OCI-LY3 (cell line): ENCODE data around the gene SPPL2B.
"Not testable (repeated sequence)": the region's sequence is repeated elsewhere in the genome, so short reads cannot be mapped to it uniquely, and the experiment has no call there.

Experiments used
- H2AFZ ChIP-seq: fragments of 200-600, 300-600 bp; shearing (Covaris generic); 2 replicates; pipeline ENCODE4 v1.6.0; 2014; ENCODE audit warnings: antibody characterized with exemption, low read depth, low read length
- H3K27ac ChIP-seq: fragments of 200-600, 300-600 bp; sonication (generic); 2 replicates; pipeline ENCODE4 v1.5.1; 2014; ENCODE audit warnings: mild to moderate bottlenecking, low read length, moderate library complexity, mixed read lengths
- H3K27me3 ChIP-seq: fragments of 200-600, 300-600 bp; sonication (generic); 2 replicates; pipeline ENCODE4 v1.6.1; 2014; ENCODE audit warnings: low read depth, low read length, mixed read lengths
- H3K36me3 ChIP-seq: fragments of 200-600, 300-600 bp; sonication (generic); replicated peaks from 2 replicates; pipeline ENCODE3; 2014; ENCODE audit warnings: low read depth, low read length, mixed read lengths
- H3K4me1 ChIP-seq: fragments of 300-600, 200-600 bp; sonication (generic); 2 replicates; pipeline ENCODE4 v1.6.1; 2014; ENCODE audit warnings: low read length, mixed read lengths
- H3K4me2 ChIP-seq: fragments of 200-600, 300-600 bp; sonication (generic); 2 replicates; pipeline ENCODE4 v1.6.1; 2014; ENCODE audit warnings: low read length, mixed read lengths
- H3K4me3 ChIP-seq: fragments of 300-600, 200-600 bp; sonication (generic); 2 replicates; pipeline ENCODE4 v1.5.1; 2014; ENCODE audit warnings: antibody characterized with exemption, mild to moderate bottlenecking, low read length, moderate library complexity
- H3K79me2 ChIP-seq: fragments of 300-600, 200-600 bp; shearing (Covaris generic); 2 replicates; pipeline ENCODE4 v1.6.1; 2014; ENCODE audit warnings: mild to moderate bottlenecking, low read length, mixed read lengths
- H3K9ac ChIP-seq: fragments of 300-600, 200-600 bp; shearing (Covaris generic); 2 replicates; pipeline ENCODE4 v1.6.0; 2014; ENCODE audit warnings: mild to moderate bottlenecking, low read length, moderate library complexity
- H3K9me3 ChIP-seq: fragments of 200-600, 300-600 bp; shearing (Covaris generic); 2 replicates; pipeline ENCODE4 v1.6.1; 2014; ENCODE audit warnings: low read length, mixed read lengths; ENCODE audit not compliant: insufficient read depth
- H4K20me1 ChIP-seq: fragments of 200-600, 300-600 bp; sonication (generic); 2 replicates; pipeline ENCODE4 v1.6.1; 2016; ENCODE audit warnings: low read length, mixed read lengths; ENCODE audit not compliant: insufficient read depth
- EZH2phosphoT487 ChIP-seq: fragments of 200-600 bp; shearing (Covaris generic); IDR thresholded peaks from 2 replicates; pipeline ENCODE4 v1.6.1; 2018; ENCODE audit warnings: antibody characterized with exemption, mixed run types, low read depth
- TF ChIP-seq, protein P1 (sequence below): fragments of 200-600, 300-600 bp; sonication (generic); IDR thresholded peaks from 2 replicates; pipeline ENCODE4 v1.5.1; 2014; ENCODE audit warnings: antibody characterized with exemption, low read length, low read depth

SPPL2B gene

DNA sequence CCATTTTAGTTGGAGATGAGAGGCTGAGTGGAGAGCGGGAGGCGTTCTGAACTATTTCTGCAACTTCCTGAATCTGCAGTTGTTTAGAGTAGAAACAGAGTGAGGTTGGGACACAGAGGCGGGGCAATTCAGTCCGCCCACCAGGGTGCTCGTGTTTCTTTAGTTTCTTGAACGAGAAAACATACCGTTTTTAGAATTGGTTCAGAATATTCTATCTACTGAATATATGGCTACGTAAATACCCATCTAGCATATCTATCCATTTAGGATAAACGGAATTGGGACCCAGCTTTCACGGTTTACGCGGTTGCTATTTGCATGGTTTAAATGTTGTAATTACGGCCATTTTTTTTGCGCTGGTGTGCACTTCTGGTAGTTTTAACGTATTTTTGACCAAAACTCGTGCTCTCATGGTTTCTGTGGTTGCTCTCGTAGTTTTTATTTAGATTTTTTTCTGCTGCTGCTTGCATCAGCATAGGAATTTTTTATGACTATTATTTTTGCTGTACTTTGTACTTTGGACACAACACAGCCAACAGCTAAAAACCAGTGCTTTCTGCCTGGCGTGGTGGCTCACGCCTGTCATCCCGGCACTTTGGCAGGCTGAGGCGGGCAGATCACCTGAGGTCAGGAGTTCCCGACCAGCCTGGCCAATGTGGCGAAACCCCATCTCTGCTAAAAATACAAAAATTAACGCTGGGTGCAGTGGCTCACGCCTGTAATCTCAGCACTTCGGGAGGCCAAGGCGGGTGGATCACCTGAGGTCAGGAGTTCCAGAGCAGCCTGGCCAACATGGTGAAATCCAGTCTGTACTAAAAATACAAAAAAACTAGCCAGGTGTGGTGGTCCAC is 66.2 kb downstream of the SPPL2B start:
- H2AFZ ChIP-seq, result peak overlapping the region; percentile 80
- no peaks in the 10 kb centered on the region for H3K79me2 ChIP-seq
- H3K9ac ChIP-seq, result peak overlapping the region; percentile 50
- no peaks in the 10 kb centered on the region for H3K36me3 ChIP-seq
- peak overlapping the region; percentile 70 for H3K4me3 ChIP-seq
- H3K4me2 ChIP-seq, result peak overlapping the region; percentile 69
- H4K20me1 ChIP-seq, result no peaks in the 10 kb centered on the region
- TF ChIP-seq EZH2phosphoT487, result no peak
- TF ChIP-seq, protein P1, sequence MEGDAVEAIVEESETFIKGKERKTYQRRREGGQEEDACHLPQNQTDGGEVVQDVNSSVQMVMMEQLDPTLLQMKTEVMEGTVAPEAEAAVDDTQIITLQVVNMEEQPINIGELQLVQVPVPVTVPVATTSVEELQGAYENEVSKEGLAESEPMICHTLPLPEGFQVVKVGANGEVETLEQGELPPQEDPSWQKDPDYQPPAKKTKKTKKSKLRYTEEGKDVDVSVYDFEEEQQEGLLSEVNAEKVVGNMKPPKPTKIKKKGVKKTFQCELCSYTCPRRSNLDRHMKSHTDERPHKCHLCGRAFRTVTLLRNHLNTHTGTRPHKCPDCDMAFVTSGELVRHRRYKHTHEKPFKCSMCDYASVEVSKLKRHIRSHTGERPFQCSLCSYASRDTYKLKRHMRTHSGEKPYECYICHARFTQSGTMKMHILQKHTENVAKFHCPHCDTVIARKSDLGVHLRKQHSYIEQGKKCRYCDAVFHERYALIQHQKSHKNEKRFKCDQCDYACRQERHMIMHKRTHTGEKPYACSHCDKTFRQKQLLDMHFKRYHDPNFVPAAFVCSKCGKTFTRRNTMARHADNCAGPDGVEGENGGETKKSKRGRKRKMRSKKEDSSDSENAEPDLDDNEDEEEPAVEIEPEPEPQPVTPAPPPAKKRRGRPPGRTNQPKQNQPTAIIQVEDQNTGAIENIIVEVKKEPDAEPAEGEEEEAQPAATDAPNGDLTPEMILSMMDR, result no peak
- H3K27ac ChIP-seq, result no peak overlapping the region
- H3K4me1 ChIP-seq, result peaks cover 11% of the 10 kb centered on the region
- no peaks in the 10 kb centered on the region; the same call in 1 of the 2 replicates for H3K27me3 ChIP-seq
- no peaks in the 10 kb centered on the region for H3K9me3 ChIP-seq

DNA sequence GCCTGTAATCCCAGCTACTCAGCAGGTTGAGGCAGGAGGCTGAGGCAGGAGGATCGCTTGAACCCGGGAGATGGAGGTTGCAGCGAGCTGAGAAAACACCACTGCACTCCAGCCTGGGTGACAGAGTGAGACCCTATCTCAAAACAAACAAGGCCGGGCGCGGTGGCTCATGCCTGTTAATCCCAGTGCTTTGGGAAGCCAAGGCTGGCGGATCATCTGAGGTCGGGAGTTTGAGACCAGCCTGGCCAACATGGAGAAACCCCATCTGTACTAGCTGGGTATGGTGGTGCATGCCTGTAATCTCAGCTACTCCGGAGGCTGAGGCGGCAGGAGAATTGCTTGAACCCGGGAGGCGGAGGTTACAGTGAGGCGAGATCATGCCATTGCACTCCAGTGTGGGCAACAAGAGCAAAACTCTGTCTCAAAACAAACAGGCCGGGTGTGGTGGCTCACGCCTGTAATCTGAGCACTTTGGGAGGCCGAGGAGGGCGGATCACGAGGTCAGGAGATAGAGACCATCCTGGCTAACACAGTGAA is 66.9 kb downstream of the SPPL2B start:
- Histone ChIP-seq H3K9ac (peak overlapping the region; percentile 50; the same call in 1 of the 2 replicates), H3K4me3 (peak overlapping the region; percentile 70), H3K4me2 (peak overlapping the region; percentile 69), H3K4me1 (peaks cover 11% of the 10 kb centered on the region)
- not testable (repeated sequence) for H3K27ac ChIP-seq, H4K20me1 ChIP-seq, H3K27me3 ChIP-seq, H3K79me2 ChIP-seq, H3K36me3 ChIP-seq, H2AFZ ChIP-seq, H3K9me3 ChIP-seq

DNA sequence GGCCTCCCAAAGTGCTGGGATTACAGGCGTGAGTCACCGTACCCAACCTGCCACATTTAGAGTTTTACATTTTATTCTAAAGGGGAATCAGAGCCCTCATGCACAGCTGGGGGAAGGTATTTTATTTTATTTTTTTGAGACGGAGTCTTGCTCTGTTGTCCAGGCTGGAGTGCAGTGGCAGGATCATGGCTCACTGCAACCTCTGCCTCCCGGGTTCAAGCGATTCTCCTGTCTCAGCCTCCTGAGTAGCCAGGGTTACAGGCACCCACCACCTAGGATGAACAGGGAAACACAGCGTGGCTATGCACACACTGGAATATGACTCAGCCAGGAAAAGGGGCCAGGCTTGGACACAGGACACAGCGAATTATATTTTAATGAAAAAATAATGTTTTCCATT is 68.7 kb downstream of the SPPL2B start:
- H2AFZ ChIP-seq, H3K4me2 ChIP-seq, H3K36me3 ChIP-seq, H3K79me2 ChIP-seq, H3K9ac ChIP-seq, H4K20me1 ChIP-seq, H3K27ac ChIP-seq, H3K4me3 ChIP-seq, H3K27me3 ChIP-seq, H3K9me3 ChIP-seq: not testable (repeated sequence)
- peaks cover 15% of the 10 kb centered on the region for H3K4me1 ChIP-seq

DNA sequence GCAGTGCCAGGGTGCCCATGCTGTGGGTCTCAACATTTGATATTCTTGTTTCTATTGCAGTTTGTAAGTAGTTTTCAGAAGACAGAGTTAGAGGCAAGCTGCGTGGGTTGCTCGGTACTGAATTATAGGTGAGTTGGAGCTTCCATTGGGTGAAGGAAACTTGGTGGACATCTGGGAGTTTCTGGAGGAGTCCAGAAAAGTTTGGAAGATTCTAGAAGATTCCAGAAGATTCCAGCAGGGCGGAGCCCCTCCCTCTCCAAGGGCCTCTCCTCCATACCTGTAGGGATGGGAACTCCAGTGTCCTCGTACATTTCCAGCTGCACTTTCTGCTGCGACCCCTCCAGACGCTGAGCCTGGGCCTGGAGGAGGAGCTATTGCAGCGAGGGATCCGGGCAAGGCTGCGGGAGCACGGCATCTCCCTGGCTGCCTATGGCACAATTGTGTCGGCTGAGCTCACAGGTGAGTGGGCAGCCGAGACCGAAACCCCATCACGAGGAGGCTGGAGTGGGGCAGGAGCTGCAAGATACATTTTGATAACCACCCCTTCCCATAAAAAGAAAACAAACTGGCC is 70.3 kb downstream of the SPPL2B start:
- H3K79me2 ChIP-seq, result no peaks in the 10 kb centered on the region
- H4K20me1 ChIP-seq, result no peaks in the 10 kb centered on the region
- no peaks in the 10 kb centered on the region for H3K36me3 ChIP-seq
- no peak for TF ChIP-seq EZH2phosphoT487
- TF ChIP-seq, protein P1, result no peak
- peaks cover 15% of the 10 kb centered on the region for H3K4me1 ChIP-seq
- no peak overlapping the region for H3K27ac ChIP-seq
- H3K4me3 ChIP-seq, result no peak overlapping the region
- no peak overlapping the region for H3K4me2 ChIP-seq
- no peaks in the 10 kb centered on the region for H3K9me3 ChIP-seq
- no peak overlapping the region for H3K9ac ChIP-seq
- H3K27me3 ChIP-seq, result no peaks in the 10 kb centered on the region
- H2AFZ ChIP-seq, result no peak overlapping the region

DNA sequence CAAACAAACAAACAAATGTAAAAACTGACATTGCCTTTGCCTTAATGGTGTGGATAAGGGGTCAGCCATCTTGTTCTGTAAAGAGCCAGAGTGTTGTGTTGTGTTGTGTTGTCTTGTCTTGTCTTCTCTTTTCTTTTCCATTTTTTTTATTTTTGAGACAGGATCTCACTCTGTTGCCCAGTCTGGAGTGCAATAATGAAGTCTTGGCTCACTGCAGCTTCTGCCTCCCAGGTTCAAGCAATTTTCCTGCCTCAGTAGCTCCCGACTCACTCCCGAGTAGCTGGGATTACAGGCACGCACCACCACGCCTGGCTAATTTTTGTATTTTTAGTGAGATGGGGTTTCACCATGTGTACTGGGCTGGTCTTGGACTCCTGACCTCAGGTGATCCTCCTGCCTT is 71.1 kb downstream of the SPPL2B start:
- no peaks in the 10 kb centered on the region for H3K27me3 ChIP-seq
- H4K20me1 ChIP-seq, result no peaks in the 10 kb centered on the region
- H3K36me3 ChIP-seq, result no peaks in the 10 kb centered on the region
- no peak overlapping the region for H3K4me3 ChIP-seq
- no peak overlapping the region for H3K27ac ChIP-seq
- H3K4me2 ChIP-seq, result no peak overlapping the region
- H3K4me1 ChIP-seq, result peaks cover 10% of the 10 kb centered on the region
- no peaks in the 10 kb centered on the region for H3K79me2 ChIP-seq
- H3K9me3 ChIP-seq, result no peaks in the 10 kb centered on the region
- no peak overlapping the region for H2AFZ ChIP-seq
- no peak overlapping the region for H3K9ac ChIP-seq
- TF ChIP-seq EZH2phosphoT487, result no peak
- TF ChIP-seq, protein P1, result no peak
